ENCODE data around the gene PRKG1. TPM values are rescaled to one million over a fixed set of nuclear protein-coding genes. Genes with fewer than 3 reads are reported as not detected.

Gene PRKG1
- total and polyA plus RNA-seq, 4 donors = 6.8 to 38.1 (median 15.4) TPM

DNA sequence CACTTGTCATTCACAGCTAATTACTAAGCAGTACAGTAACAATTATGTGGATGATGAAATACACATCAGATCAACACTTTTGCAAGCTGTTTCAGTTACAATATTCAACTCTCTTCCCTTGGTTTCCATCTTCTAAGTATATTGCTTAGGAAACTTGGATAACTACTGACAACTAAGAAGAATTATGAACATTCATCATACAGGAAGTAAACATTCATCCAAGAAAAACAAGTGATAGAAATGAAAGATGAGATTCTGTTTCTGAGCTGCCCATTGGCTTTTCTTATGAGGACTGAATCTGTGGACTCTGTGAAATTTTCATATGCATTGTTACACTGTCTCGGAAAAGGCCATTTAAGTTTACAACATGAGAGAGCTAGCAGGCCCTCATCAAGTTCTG lies 240.2 kb downstream of the PRKG1 start:
- no peak overlapping the region for H3K4me3 ChIP-seq (ENCODE audit: low read depth, low read length)
- DNase-seq (ENCODE audit: low read depth in 4 of 6, low spot score in 6 of 6) = no peak

DNA sequence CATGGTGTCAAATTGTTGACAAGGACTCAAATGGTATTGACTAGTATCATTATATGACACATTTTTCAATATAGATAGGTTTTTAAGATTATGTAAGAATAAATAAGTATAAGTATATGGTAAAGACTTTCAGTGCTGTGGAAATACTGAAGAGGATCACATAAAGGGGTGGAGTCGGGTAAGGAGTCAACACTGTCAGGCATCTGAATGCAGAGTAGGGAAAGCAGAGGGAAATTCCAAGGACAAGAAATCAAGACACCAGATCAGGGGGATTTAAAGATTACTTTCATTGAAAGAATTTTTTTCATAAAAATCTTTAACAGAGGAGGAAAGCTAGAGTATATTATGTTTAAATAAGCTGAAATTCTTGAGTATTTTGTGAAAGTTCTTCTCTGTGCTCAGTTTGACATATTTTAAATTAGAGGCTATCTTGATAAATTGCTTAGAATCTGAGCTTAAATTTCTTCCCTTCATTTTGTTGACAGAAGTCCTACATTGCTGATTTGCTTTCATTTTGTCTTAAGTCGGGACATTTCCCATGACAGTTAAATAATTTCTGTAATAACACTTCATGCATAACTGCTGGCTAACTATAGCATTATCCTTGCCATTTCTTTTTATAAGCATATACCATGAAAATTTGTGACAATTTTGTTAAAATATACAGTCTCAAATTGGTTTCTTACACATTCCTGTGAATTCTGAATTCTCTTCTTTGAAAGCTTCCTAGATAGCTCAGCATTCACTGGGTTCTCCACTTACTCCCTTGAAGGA lies 244.3 kb downstream of the PRKG1 start:
- peak in 1 of 6 donors; percentile 22 for DNase-seq (ENCODE audit: low read depth in 4 of 6, low spot score in 6 of 6)
- no peaks in the 10 kb centered on the region for H3K36me3 ChIP-seq (ENCODE audit: control insufficient read depth, insufficient read depth, low read length)
- H3K9me3 ChIP-seq (ENCODE audit: control insufficient read depth, insufficient read depth, low read length) = no peaks in the 10 kb centered on the region
- no peak overlapping the region for H3K27ac ChIP-seq (ENCODE audit: low read depth, low read length)
- no peaks in the 10 kb centered on the region for H3K27me3 ChIP-seq (ENCODE audit: control insufficient read depth, insufficient read depth, low read length)
- H3K4me3 ChIP-seq (ENCODE audit: low read depth, low read length) = no peak overlapping the region
- H3K4me1 ChIP-seq (ENCODE audit: control insufficient read depth, insufficient read depth, low read length) = no peaks in the 10 kb centered on the region
- 100% methylated on average over 1 of the region's 2 CpGs for WGBS (ENCODE audit: insufficient coverage)

More for the DNA sequence above, 240.2 kb downstream of the PRKG1 start:
- H3K27me3 ChIP-seq (ENCODE audit: control insufficient read depth, insufficient read depth, low read length) = no peaks in the 10 kb centered on the region
- H3K27ac ChIP-seq (ENCODE audit: low read depth, low read length) = no peak overlapping the region
- no peaks in the 10 kb centered on the region for H3K36me3 ChIP-seq (ENCODE audit: control insufficient read depth, insufficient read depth, low read length)
- H3K4me1 ChIP-seq (ENCODE audit: control insufficient read depth, insufficient read depth, low read length) = no peaks in the 10 kb centered on the region
- no peaks in the 10 kb centered on the region for H3K9me3 ChIP-seq (ENCODE audit: control insufficient read depth, insufficient read depth, low read length)
- WGBS (ENCODE audit: insufficient coverage) = no CpG with 5 or more reads among the region's 1 CpG

DNA sequence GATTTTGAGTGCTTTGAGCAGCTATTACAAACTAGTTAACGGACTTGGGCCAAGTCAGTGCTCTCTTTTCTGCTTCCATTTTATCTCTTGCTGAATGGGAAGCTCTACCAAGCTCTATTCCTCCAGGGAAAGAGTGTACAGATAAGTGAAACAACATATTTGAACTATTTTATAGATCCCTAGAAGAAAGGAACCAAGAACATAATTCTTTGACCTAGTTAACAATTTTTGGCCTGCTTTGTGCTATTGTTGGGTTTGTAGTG lies 244.8 kb downstream of the PRKG1 start:
- Histone ChIP-seq H3K9me3 (ENCODE audit: control insufficient read depth, insufficient read depth, low read length) (no peaks in the 10 kb centered on the region), H3K4me3 (ENCODE audit: low read depth, low read length) (no peak overlapping the region), H3K27me3 (ENCODE audit: control insufficient read depth, insufficient read depth, low read length) (no peaks in the 10 kb centered on the region), H3K4me1 (ENCODE audit: control insufficient read depth, insufficient read depth, low read length) (no peaks in the 10 kb centered on the region), H3K27ac (ENCODE audit: low read depth, low read length) (no peak overlapping the region), H3K36me3 (ENCODE audit: control insufficient read depth, insufficient read depth, low read length) (no peaks in the 10 kb centered on the region)
- DNase-seq (ENCODE audit: low read depth in 4 of 6, low spot score in 6 of 6) = no peak
- no CpG with 5 or more reads among the region's 1 CpG for WGBS (ENCODE audit: insufficient coverage)

DNA sequence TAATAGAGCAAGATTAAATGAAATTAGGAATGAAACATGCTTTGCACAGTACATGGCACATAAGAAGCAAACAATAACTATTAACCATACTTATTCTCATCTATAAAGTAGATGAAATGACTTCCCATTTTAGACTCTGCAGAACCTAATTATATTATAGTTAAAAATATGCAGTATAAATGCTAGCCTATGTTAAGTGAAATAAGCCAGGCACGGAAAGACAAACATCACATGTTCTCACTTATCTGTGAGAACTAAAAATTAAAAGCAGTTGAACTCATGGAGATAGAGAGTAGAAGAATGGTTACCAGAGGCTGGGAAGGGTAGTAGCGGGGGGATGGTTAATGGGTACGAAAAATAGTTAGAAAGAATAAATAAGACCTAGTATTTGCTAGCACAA lies 247.0 kb downstream of the PRKG1 start:
- H3K4me3 ChIP-seq (ENCODE audit: low read depth, low read length) = no peak overlapping the region
- no peaks in the 10 kb centered on the region for H3K27me3 ChIP-seq (ENCODE audit: control insufficient read depth, insufficient read depth, low read length)
- H3K27ac ChIP-seq (ENCODE audit: low read depth, low read length) = no peak overlapping the region
- WGBS (ENCODE audit: insufficient coverage) = no CpG with 5 or more reads among the region's 3 CpGs
- no peaks in the 10 kb centered on the region for H3K4me1 ChIP-seq (ENCODE audit: control insufficient read depth, insufficient read depth, low read length)
- H3K9me3 ChIP-seq (ENCODE audit: control insufficient read depth, insufficient read depth, low read length) = no peaks in the 10 kb centered on the region
- DNase-seq (ENCODE audit: low read depth in 4 of 6, low spot score in 6 of 6) = no peak
- no peaks in the 10 kb centered on the region for H3K36me3 ChIP-seq (ENCODE audit: control insufficient read depth, insufficient read depth, low read length)

DNA sequence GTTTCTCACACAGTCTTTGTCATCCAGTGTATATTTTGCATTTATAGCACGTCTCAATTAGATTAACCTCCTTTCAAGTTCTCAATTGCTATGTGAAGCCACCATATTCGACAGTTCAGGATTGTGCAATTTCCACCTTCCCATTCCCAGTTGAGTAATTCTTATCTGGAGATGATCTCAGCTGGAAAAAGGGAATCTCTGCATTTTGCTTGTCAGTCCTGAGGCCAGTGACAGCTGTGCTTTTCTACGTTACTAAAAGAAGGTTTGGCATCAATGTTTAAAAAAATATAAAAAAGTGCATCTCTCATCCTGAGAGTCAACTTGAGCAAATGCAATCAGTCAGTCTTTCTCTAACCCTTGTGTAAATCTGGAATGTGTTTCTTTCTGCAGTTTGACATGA lies 247.7 kb downstream of the PRKG1 start:
- Histone ChIP-seq H3K4me1 (ENCODE audit: control insufficient read depth, insufficient read depth, low read length) (no peaks in the 10 kb centered on the region), H3K4me3 (ENCODE audit: low read depth, low read length) (no peak overlapping the region), H3K27ac (ENCODE audit: low read depth, low read length) (no peak overlapping the region), H3K9me3 (ENCODE audit: control insufficient read depth, insufficient read depth, low read length) (no peaks in the 10 kb centered on the region), H3K36me3 (ENCODE audit: control insufficient read depth, insufficient read depth, low read length) (no peaks in the 10 kb centered on the region), H3K27me3 (ENCODE audit: control insufficient read depth, insufficient read depth, low read length) (no peaks in the 10 kb centered on the region)
- 17% methylated on average over 3 of the region's 3 CpGs for WGBS (ENCODE audit: insufficient coverage)
- DNase-seq (ENCODE audit: low read depth in 4 of 6, low spot score in 6 of 6) = peak in 2 of 6 donors; percentile 20 to 59

DNA sequence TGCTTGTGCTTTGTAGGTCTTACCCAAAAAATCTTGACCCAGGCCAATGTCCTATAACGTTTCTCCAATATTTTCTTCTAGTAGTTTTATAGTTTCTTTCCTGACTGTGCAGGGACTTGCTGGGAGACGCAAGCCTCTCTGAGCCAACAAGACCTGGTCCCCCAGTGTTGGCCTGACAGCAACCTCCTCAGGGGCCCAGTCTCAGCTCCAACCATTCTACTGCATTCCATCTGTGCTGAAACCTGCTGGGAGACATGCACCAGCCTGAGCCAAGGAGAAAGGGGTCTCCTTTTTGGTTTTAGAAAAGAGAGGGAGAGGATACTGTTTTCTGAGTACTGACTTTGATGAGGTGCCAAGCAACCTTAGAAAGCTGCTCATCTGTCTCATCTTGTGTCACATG lies 251.4 kb downstream of the PRKG1 start:
- DNase-seq (ENCODE audit: low read depth in 4 of 6, low spot score in 6 of 6) = no peak
- no peaks in the 10 kb centered on the region for H3K27me3 ChIP-seq (ENCODE audit: control insufficient read depth, insufficient read depth, low read length)
- H3K4me3 ChIP-seq (ENCODE audit: low read depth, low read length) = no peak overlapping the region
- H3K36me3 ChIP-seq (ENCODE audit: control insufficient read depth, insufficient read depth, low read length) = no peaks in the 10 kb centered on the region
- no peaks in the 10 kb centered on the region for H3K9me3 ChIP-seq (ENCODE audit: control insufficient read depth, insufficient read depth, low read length)
- no peaks in the 10 kb centered on the region for H3K4me1 ChIP-seq (ENCODE audit: control insufficient read depth, insufficient read depth, low read length)
- WGBS (ENCODE audit: insufficient coverage) = no CpG with 5 or more reads among the region's 2 CpGs
- H3K27ac ChIP-seq (ENCODE audit: low read depth, low read length) = no peak overlapping the region

DNA sequence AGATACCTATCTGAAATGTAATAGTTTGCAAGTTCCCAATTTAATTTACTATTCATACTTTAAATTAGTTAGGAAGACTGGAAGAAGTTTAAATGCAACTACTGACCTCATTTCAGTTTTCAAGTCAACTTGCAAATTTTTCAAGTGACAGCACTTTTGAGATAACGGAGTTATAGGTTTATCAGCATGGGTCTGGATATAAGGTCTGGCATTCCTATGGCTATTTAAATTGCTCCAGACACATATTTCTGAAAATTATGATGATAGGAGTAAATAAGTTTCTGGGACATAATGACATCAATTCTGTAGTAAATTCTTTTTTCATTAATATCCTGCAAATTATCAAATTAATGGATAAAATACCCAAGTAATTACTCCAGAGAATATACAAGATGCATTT lies 251.9 kb downstream of the PRKG1 start:
- Histone ChIP-seq H3K27me3 (ENCODE audit: control insufficient read depth, insufficient read depth, low read length) (no peaks in the 10 kb centered on the region), H3K4me3 (ENCODE audit: low read depth, low read length) (no peak overlapping the region), H3K4me1 (ENCODE audit: control insufficient read depth, insufficient read depth, low read length) (no peaks in the 10 kb centered on the region), H3K27ac (ENCODE audit: low read depth, low read length) (no peak overlapping the region), H3K9me3 (ENCODE audit: control insufficient read depth, insufficient read depth, low read length) (no peaks in the 10 kb centered on the region), H3K36me3 (ENCODE audit: control insufficient read depth, insufficient read depth, low read length) (no peaks in the 10 kb centered on the region)
- WGBS (ENCODE audit: insufficient coverage) = no CpG with 5 or more reads among the region's 1 CpG
- no peak for DNase-seq (ENCODE audit: low read depth in 4 of 6, low spot score in 6 of 6)

DNA sequence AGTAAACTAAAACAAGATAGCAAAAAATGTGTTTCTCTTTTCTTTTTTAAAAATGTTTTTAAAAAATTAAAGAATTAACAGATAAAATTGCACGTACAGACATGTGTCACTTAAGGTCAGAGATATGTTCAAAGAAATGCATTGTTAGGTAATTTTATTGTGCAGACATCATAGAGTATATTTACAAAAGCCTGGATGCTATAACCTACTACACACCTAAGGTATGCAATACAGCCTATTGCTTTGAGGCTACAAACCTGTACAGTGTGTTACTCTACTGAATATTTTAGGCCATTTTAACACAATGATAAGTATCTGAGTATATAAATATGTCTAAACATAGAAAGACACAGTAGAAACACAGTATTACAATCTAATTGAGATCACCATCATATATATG lies 253.1 kb downstream of the PRKG1 start:
- H3K36me3 ChIP-seq (ENCODE audit: control insufficient read depth, insufficient read depth, low read length) = no peaks in the 10 kb centered on the region
- H3K27me3 ChIP-seq (ENCODE audit: control insufficient read depth, insufficient read depth, low read length) = no peaks in the 10 kb centered on the region
- WGBS (ENCODE audit: insufficient coverage) = no CpG with 5 or more reads among the region's 1 CpG
- no peak for DNase-seq (ENCODE audit: low read depth in 4 of 6, low spot score in 6 of 6)
- H3K4me1 ChIP-seq (ENCODE audit: control insufficient read depth, insufficient read depth, low read length) = no peaks in the 10 kb centered on the region
- no peak overlapping the region for H3K4me3 ChIP-seq (ENCODE audit: low read depth, low read length)
- H3K27ac ChIP-seq (ENCODE audit: low read depth, low read length) = no peak overlapping the region
- no peaks in the 10 kb centered on the region for H3K9me3 ChIP-seq (ENCODE audit: control insufficient read depth, insufficient read depth, low read length)

DNA sequence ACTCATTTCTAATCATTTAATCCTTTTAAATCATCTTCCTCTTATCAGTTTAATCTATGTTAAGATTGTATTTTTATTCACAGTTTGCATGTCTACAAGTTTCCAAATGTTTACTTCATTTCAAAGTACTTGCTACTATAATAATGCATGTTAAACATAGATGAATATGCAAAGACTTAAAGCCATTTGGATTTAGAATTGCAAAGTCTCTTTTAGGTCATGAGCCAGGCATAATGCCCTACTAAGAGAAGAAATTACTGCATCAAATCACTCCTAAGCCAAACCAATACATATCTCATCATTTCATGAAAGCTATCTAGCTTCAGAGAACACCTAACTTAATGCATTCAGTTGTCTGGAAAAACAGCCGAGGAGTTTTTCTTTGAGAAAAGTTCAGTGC lies 266.1 kb downstream of the PRKG1 start:
- H3K27ac ChIP-seq (ENCODE audit: low read depth, low read length) = no peak overlapping the region
- no peaks in the 10 kb centered on the region for H3K9me3 ChIP-seq (ENCODE audit: control insufficient read depth, insufficient read depth, low read length)
- H3K4me3 ChIP-seq (ENCODE audit: low read depth, low read length) = no peak overlapping the region
- peak in 1 of 6 donors; percentile 44 for DNase-seq (ENCODE audit: low read depth in 4 of 6, low spot score in 6 of 6)
- no CpG with 5 or more reads among the region's 1 CpG for WGBS (ENCODE audit: insufficient coverage)
- no peaks in the 10 kb centered on the region for H3K27me3 ChIP-seq (ENCODE audit: control insufficient read depth, insufficient read depth, low read length)
- no peaks in the 10 kb centered on the region for H3K36me3 ChIP-seq (ENCODE audit: control insufficient read depth, insufficient read depth, low read length)
- H3K4me1 ChIP-seq (ENCODE audit: control insufficient read depth, insufficient read depth, low read length) = no peaks in the 10 kb centered on the region

DNA sequence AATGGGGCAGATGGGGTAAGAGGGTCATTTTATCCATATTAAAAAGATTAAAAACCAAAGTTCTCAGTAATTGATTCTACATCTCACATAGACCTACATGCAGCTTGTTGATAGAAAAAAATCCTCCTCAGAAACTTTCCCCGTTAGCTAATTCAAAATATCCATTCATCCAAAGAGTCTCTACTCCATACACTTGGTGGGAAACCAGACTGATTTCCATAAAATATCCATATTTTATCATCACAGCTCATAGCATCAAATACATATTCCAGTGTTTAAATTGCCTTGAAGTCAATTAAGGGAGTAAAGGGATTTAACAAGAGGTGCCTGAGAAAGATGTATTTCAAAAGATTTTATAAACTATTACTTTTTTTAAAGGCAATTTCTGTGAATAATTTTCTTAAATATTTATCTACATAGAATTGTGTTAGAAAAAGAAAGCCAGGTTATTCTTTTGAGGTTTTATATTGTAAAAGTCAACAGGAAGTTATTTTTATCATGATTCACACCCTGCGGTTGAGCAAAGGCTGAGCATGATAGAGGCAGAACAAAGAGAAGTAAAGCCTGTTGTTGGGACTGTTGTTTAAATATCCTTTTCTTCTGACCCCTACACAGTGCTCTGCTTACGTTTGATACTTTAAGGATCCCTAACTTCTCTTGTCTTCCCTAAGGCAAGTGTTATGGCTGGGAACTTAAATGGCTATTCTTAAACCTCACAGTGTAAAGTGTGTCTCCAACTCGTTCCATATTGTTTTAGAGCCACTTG lies 266.7 kb downstream of the PRKG1 start:
- Histone ChIP-seq H3K27ac (ENCODE audit: low read depth, low read length) (no peak overlapping the region), H3K9me3 (ENCODE audit: control insufficient read depth, insufficient read depth, low read length) (no peaks in the 10 kb centered on the region), H3K27me3 (ENCODE audit: control insufficient read depth, insufficient read depth, low read length) (no peaks in the 10 kb centered on the region), H3K4me3 (ENCODE audit: low read depth, low read length) (no peak overlapping the region), H3K4me1 (ENCODE audit: control insufficient read depth, insufficient read depth, low read length) (no peaks in the 10 kb centered on the region), H3K36me3 (ENCODE audit: control insufficient read depth, insufficient read depth, low read length) (no peaks in the 10 kb centered on the region)
- peak in 1 of 6 donors; percentile 19 for DNase-seq (ENCODE audit: low read depth in 4 of 6, low spot score in 6 of 6)
- 83% methylated on average over 2 of the region's 4 CpGs for WGBS (ENCODE audit: insufficient coverage)
